Measurements from ENCODE around the gene GNAI3.

The GNAI3 gene

GRCh38 chr1:109636201-109636952, 88.0 kb downstream of the GNAI3 start:
- no peak for TF ChIP-seq EZH2 (IDR thresholded peaks at IDR 0.05; ENCODE audit: borderline replicate concordance, low read depth, low read length, severe bottlenecking)
- TF ChIP-seq CTCF (IDR thresholded peaks at IDR 0.05; ENCODE audit: borderline replicate concordance, extremely low read depth, low read length, poor library complexity, severe bottlenecking): no peak
- DNase-seq (no peak), ATAC-seq (ENCODE audit: insufficient read depth, low read depth) (no peak)

DNA sequence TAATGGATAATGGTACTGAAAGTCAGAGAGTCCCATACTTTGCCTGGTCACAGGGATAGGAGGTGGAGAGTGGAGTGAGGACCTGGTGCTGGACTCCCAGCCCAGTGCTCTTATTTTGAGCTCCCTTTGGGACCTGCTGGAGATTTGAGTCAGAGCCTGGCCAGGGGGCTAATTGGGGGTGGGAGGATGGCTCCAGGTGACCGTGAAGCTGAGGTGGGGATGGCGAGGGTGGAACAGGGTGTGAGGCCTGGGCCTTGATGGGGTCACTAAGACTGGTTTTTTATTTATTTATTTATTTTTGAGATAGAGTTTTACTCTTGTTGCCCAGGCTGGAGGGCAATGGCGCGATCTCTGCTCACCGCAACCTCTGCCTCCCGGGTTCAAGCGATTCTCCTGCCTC, 89.0 kb downstream of the GNAI3 start:
- peaks cover 2% of the 10 kb centered on the region for H3K4me1 ChIP-seq (ENCODE audit: insufficient read depth, low read length)
- no peak overlapping the region for H3K4me2 ChIP-seq (ENCODE audit: insufficient read depth, low read length)
- no peak overlapping the region for H3K4me3 ChIP-seq (ENCODE audit: low read depth in 1 of 2, low read length in 2 of 2)
- DNase-seq (no peak), ATAC-seq (ENCODE audit: insufficient read depth, low read depth) (no peak)
- H2AFZ ChIP-seq (ENCODE audit: low read depth, low read length): no peak overlapping the region
- no peaks in the 10 kb centered on the region for H4K20me1 ChIP-seq (ENCODE audit: insufficient read depth, low read length)
- TF ChIP-seq EZH2 (IDR thresholded peaks at IDR 0.05; ENCODE audit: borderline replicate concordance, low read depth, low read length, severe bottlenecking) (no peak), CTCF (IDR thresholded peaks at IDR 0.05; ENCODE audit: borderline replicate concordance, extremely low read depth, low read length, poor library complexity, severe bottlenecking) (no peak)
- no peak overlapping the region for H3K9ac ChIP-seq (ENCODE audit: low read depth, low read length)
- H3K79me2 ChIP-seq (ENCODE audit: insufficient read depth, low read length): no peaks in the 10 kb centered on the region
- no peak overlapping the region for H3K27ac ChIP-seq (ENCODE audit: low read length)
- no peaks in the 10 kb centered on the region for H3K27me3 ChIP-seq (ENCODE audit: insufficient read depth, low read length, poor library complexity)
- H3K9me3 ChIP-seq (ENCODE audit: insufficient read depth, low read length, severe bottlenecking): no peaks in the 10 kb centered on the region
- H3K36me3 ChIP-seq (ENCODE audit: insufficient read depth, low read length): no peaks in the 10 kb centered on the region

More at GRCh38 chr1:109636201-109636952, 88.0 kb downstream of the GNAI3 start:
- no peaks in the 10 kb centered on the region for H4K20me1 ChIP-seq (ENCODE audit: insufficient read depth, low read length)
- peaks cover 2% of the 10 kb centered on the region for H3K4me1 ChIP-seq (ENCODE audit: insufficient read depth, low read length)
- H3K9me3 ChIP-seq (ENCODE audit: insufficient read depth, low read length, severe bottlenecking): no peaks in the 10 kb centered on the region
- H3K27ac ChIP-seq (ENCODE audit: low read length): no peak overlapping the region
- no peaks in the 10 kb centered on the region for H3K27me3 ChIP-seq (ENCODE audit: insufficient read depth, low read length, poor library complexity)
- no peak overlapping the region for H3K4me2 ChIP-seq (ENCODE audit: insufficient read depth, low read length)
- H3K36me3 ChIP-seq (ENCODE audit: insufficient read depth, low read length): peaks cover 7% of the 10 kb centered on the region
- H3K9ac ChIP-seq (ENCODE audit: low read depth, low read length): no peak overlapping the region
- no peaks in the 10 kb centered on the region for H3K79me2 ChIP-seq (ENCODE audit: insufficient read depth, low read length)
- no peak overlapping the region for H3K4me3 ChIP-seq (ENCODE audit: low read depth in 1 of 2, low read length in 2 of 2)
- no peak overlapping the region for H2AFZ ChIP-seq (ENCODE audit: low read depth, low read length)

DNA sequence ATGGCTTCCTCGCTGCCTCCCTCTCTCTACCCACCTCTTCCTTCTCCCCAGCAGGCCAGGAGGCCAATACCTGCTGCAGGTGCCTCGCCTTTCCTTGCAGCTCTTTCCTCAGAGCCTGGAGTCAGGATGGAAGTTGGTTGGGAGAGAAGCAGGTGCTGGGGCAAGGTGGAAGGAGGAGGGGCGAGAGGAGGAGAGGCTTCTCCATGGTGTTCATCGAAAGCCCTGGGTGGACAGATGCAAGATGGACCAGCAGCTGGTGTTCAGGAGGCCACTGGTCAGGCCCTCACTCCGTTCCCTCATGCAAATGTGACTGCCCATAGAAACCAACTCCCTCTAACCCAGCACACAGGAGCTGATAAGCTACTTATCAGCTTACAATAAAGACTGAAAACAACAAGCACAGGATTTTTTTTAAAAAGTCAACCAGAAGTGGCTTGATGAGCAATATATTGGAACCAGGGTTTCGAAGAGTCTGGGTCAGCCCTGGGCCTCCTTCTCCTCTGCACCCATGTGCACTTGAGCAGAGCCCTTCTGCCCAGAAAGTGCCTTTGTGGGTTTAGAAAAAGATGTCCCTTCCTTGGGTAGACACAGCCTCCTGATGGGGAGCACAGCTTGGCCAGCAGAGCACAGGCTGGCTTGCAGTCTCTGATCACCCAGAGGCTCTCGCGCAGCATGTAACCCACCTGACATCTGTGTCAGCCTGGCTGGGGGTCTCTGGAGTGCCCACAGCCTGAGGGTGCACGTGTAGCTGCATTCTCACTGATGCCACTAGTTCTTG, 90.8 kb downstream of the GNAI3 start:
- H2AFZ ChIP-seq (ENCODE audit: low read depth, low read length): no peak overlapping the region
- no peak for DNase-seq
- H3K4me1 ChIP-seq (ENCODE audit: insufficient read depth, low read length): peaks cover 2% of the 10 kb centered on the region
- TF ChIP-seq EZH2 (IDR thresholded peaks at IDR 0.05; ENCODE audit: borderline replicate concordance, low read depth, low read length, severe bottlenecking) (no peak), CTCF (IDR thresholded peaks at IDR 0.05; ENCODE audit: borderline replicate concordance, extremely low read depth, low read length, poor library complexity, severe bottlenecking) (no peak)
- H4K20me1 ChIP-seq (ENCODE audit: insufficient read depth, low read length): no peaks in the 10 kb centered on the region
- no peaks in the 10 kb centered on the region for H3K27me3 ChIP-seq (ENCODE audit: insufficient read depth, low read length, poor library complexity)
- no peaks in the 10 kb centered on the region for H3K79me2 ChIP-seq (ENCODE audit: insufficient read depth, low read length)
- H3K4me3 ChIP-seq (ENCODE audit: low read depth in 1 of 2, low read length in 2 of 2): no peak overlapping the region
- H3K4me2 ChIP-seq (ENCODE audit: insufficient read depth, low read length): no peak overlapping the region
- H3K9me3 ChIP-seq (ENCODE audit: insufficient read depth, low read length, severe bottlenecking): no peaks in the 10 kb centered on the region
- no peak overlapping the region for H3K9ac ChIP-seq (ENCODE audit: low read depth, low read length)
- no peak overlapping the region for H3K27ac ChIP-seq (ENCODE audit: low read length)
- no peaks in the 10 kb centered on the region for H3K36me3 ChIP-seq (ENCODE audit: insufficient read depth, low read length)
- no peak for ATAC-seq (ENCODE audit: insufficient read depth, low read depth)

All from DND-41 (cell line).